ENCODE results near the gene RGS3. TPM values are rescaled to one million over a fixed set of nuclear protein-coding genes. Genes with fewer than 3 reads are reported as not detected.
"Not testable (repeated sequence)": the region's sequence is repeated elsewhere in the genome, so short reads cannot be mapped to it uniquely, and the experiment has no call there.

The RGS3 gene
- total RNA-seq, 1 donor: 48.9 TPM

GRCh38 chr9:113427629-113428028 lies 35.9 kb upstream of the RGS3 start:
- no peak overlapping the region for H3K4me3 ChIP-seq (ENCODE audit: low read depth, low read length)
- DNase-seq (ENCODE audit: low read depth): peak; percentile 46
- TF ChIP-seq CTCF (IDR thresholded peaks at IDR 0.05; ENCODE audit: insufficient read depth, low read length): no peak

DNA sequence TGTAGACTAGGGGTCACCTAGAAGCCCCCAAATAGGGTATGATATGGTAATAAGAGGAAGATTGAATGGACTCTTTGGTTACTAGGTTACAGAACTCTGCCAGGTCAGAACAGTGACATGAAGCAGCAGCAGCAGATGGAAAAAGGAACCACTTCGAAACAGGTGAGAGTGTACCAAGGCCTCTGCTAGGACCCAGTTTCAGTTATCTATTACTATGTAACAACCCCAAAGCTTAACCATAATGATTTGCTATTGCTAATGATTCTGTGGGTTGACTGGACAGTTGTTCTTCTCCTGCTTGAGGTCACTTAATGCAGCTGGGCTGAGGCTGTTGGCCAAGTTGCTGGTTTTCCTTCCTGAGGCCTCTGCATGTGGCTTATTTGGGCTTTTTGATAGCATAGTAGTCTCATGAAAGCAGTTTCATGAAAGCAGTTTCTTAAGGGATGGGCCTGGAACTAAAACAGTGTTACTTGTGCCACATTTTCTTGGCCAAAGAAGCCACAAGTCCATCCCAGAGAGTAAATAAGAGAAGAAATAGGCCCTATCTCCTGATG lies 35.4 kb upstream of the RGS3 start:
- no peak for DNase-seq (ENCODE audit: low read depth)
- TF ChIP-seq CTCF (IDR thresholded peaks at IDR 0.05; ENCODE audit: insufficient read depth, low read length): no peak
- H3K4me3 ChIP-seq (ENCODE audit: low read depth, low read length): no peak overlapping the region

GRCh38 chr9:113431191-113431590 lies 32.3 kb upstream of the RGS3 start:
- H3K4me3 ChIP-seq (ENCODE audit: low read depth, low read length): no peak overlapping the region
- no peak for TF ChIP-seq CTCF (IDR thresholded peaks at IDR 0.05; ENCODE audit: insufficient read depth, low read length)
- DNase-seq (ENCODE audit: low read depth): no peak

- TF ChIP-seq CTCF (IDR thresholded peaks at IDR 0.05; ENCODE audit: insufficient read depth, low read length): no peak
- peak; percentile 2 for DNase-seq (ENCODE audit: low read depth)
- H3K4me3 ChIP-seq (ENCODE audit: low read depth, low read length): no peak overlapping the region
Observed at GRCh38 chr9:113436728-113437515, 26.6 kb upstream of the RGS3 start.

DNA sequence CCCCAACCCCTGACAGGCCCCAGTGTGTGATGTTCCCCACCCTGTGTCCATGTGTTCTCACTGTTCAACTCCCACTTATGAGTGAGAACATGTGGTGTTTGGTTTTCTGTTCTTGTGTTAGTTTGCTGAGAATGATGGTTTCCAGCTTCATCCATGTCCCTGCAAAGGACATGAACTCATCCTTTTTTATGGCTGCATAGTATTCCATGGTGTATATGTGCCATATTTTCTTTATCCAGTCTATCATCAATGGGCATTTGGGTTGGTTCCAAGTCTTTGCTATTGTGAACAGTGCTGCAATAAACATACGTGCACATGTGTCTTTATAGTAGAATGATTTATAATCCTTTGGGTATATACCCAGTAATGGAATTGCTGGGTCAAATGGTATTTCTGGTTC lies 25.8 kb upstream of the RGS3 start:
- H3K4me3 ChIP-seq (ENCODE audit: low read depth, low read length); DNase-seq (ENCODE audit: low read depth): not testable (repeated sequence)

DNA sequence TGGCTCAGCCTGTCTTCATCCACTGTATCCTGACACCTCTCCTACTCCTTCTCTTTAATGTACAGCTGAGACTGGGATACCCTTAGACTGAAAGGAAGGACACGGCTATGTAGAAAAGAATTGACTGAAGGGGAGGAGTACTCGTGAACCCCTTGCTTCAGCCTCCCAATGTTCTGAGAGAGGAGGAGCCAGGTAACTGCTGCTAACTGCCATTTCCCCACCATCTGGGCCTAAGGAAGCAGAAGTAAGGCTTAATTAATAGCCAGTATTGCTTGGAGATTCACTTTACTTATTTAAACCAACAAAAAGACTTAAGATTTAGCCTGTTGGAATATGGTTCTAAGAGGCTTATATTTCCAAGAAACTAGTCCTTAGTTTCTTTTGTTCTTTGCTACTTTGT lies 18.8 kb upstream of the RGS3 start:
- no peak for TF ChIP-seq CTCF (IDR thresholded peaks at IDR 0.05; ENCODE audit: insufficient read depth, low read length)
- no peak overlapping the region for H3K4me3 ChIP-seq (ENCODE audit: low read depth, low read length)
- DNase-seq (ENCODE audit: low read depth): no peak

DNA sequence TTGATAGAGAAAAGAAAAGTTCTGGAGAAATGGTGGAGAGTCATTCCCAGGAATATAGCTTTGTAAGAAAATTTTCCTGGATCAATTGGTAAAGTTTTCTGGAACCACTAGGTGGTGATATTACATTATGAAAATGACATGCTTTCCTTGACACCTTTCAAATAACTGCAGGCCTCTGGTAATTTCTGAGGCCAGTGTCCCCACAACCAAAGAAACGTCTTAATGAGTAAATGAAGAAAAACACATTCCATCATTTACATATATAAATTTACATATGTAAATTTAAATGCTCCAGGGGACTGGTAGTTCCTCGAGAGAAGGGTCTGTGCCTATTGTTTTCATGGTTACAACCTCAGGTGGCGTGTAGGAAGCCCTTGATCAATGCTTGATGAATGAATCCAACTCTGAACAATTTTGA lies 17.2 kb upstream of the RGS3 start:
- peak; percentile 78 for DNase-seq (ENCODE audit: low read depth)

More for the DNA sequence above, 17.2 kb upstream of the RGS3 start:
- TF ChIP-seq CTCF (IDR thresholded peaks at IDR 0.05; ENCODE audit: insufficient read depth, low read length): peak; percentile 42
- no peak overlapping the region for H3K4me3 ChIP-seq (ENCODE audit: low read depth, low read length)

Measured in fibroblast of the aortic adventitia (primary cell).